H1 (cell line): Measurements from ENCODE around the gene CXCL10. TPM values are rescaled to one million over a fixed set of nuclear protein-coding genes. Genes with fewer than 3 reads are reported as not detected.

ENCODE experiments used
- CTCF ChIA-PET: fragments of 300-600 bp; sonication (Branson Sonifier 250); formaldehyde crosslinking; loops from one replicate; lab custom pipeline; 2021; ENCODE audit not compliant: partially characterized antibody; lab: Charles Lee
- POLR2A ChIA-PET: fragments of 300-600 bp; sonication (Branson Sonifier 250); formaldehyde crosslinking; loops from one replicate; lab custom pipeline; 2021; ENCODE audit warnings: inconsistent platforms; ENCODE audit not compliant: partially characterized antibody; lab: Charles Lee
- DNase-seq, 2 experiments: peaks; one replicate each; pipeline versions ENCODE4 v3.0.0 to v3.0.0-alpha.2; 2010 to 2022; ENCODE audit warnings: low spot score in 2 of 2, low read depth in 1 of 2, mixed read lengths in 1 of 2
- FAIRE-seq: peaks from 2 replicates; lab custom pipeline; 2011; peaks lifted over from hg19 to GRCh38; lab: Jason Lieb, UNC
- H2AFZ ChIP-seq: 2 replicates; pipeline ENCODE4 v1.8.1; 2012; ENCODE audit warnings: low read length, inconsistent platforms
- H2AK5ac ChIP-seq: 2 replicates; pipeline ENCODE4 v1.6.1; 2013; ENCODE audit warnings: low read depth, low read length
- H2BK120ac ChIP-seq: replicated peaks from 2 replicates; pipeline ENCODE3; 2013; ENCODE audit warnings: low read depth, low read length, inconsistent platforms
- H2BK12ac ChIP-seq: 2 replicates; pipeline ENCODE4 v1.6.1; 2013; ENCODE audit warnings: low read depth, low read length
- H2BK15ac ChIP-seq: 2 replicates; pipeline ENCODE4 v1.6.1; 2013; ENCODE audit warnings: low read length
- H2BK20ac ChIP-seq: 2 replicates; pipeline ENCODE4 v1.6.1; 2013; ENCODE audit warnings: low read length
- H2BK5ac ChIP-seq: 2 replicates; pipeline ENCODE4 v1.6.1; 2013; ENCODE audit warnings: low read depth, low read length
- H3K14ac ChIP-seq: 2 replicates; pipeline ENCODE4 v1.6.1; 2013; ENCODE audit warnings: inconsistent platforms; ENCODE audit not compliant: insufficient read length
- H3K18ac ChIP-seq: 2 replicates; pipeline ENCODE4 v1.6.1; 2013; ENCODE audit warnings: low read length; ENCODE audit errors: extremely low read depth
- H3K23ac ChIP-seq: 2 replicates; pipeline ENCODE4 v1.6.1; 2013; ENCODE audit warnings: inconsistent platforms; ENCODE audit not compliant: insufficient read length
- H3K23me2 ChIP-seq: 2 replicates; pipeline ENCODE4 v1.6.1; 2013; ENCODE audit warnings: low read depth, low read length
- H3K27ac ChIP-seq: 2 replicates; pipeline ENCODE4 v1.6.1; 2011; ENCODE audit warnings: low read depth, low read length, inconsistent platforms
- H3K27me3 ChIP-seq, 4 experiments: replicated peaks in 1 of 4; 1 replicate in 1 of 4; 2 replicates in 3 of 4; pipeline versions ENCODE4 v1.6.1 to v1.8.1; 2011 to 2013; ENCODE audit warnings: low read length in 3 of 4, mild to moderate bottlenecking in 3 of 4, inconsistent platforms in 2 of 4, mixed read lengths in 2 of 4, moderate library complexity in 1 of 4; ENCODE audit not compliant: control insufficient read depth in 3 of 4, insufficient read depth in 3 of 4; ENCODE audit errors: extremely low read depth in 1 of 4
- H3K36me3 ChIP-seq, 4 experiments: 2 replicates each; pipeline versions ENCODE4 v1.6.1 to v1.8.1; 2011 to 2013; ENCODE audit warnings: mild to moderate bottlenecking in 4 of 4, low read length in 3 of 4, moderate library complexity in 2 of 4, control low read depth in 1 of 4, inconsistent platforms in 1 of 4; ENCODE audit not compliant: insufficient read depth in 4 of 4, control insufficient read depth in 2 of 4
- H3K4ac ChIP-seq: replicated peaks from 2 replicates; pipeline ENCODE3; 2013; ENCODE audit warnings: low read length, low read depth, mixed read lengths, inconsistent platforms; ENCODE audit not compliant: insufficient read length
- H3K4me1 ChIP-seq, 4 experiments: replicated peaks in 1 of 4; 1 replicate in 1 of 4; 2 replicates in 3 of 4; pipeline versions ENCODE4 v1.6.1 to v1.8.1; 2011 to 2013; ENCODE audit warnings: low read length in 3 of 4, inconsistent platforms in 2 of 4, mixed read lengths in 1 of 4; ENCODE audit not compliant: insufficient read depth in 4 of 4, control insufficient read depth in 3 of 4
- H3K4me2 ChIP-seq, 2 experiments: 2 replicates each; pipeline versions ENCODE4 v1.6.1 to v1.8.1; 2011 to 2013; ENCODE audit warnings: low read depth in 2 of 2, low read length in 2 of 2, control low read depth in 1 of 2, inconsistent platforms in 1 of 2, mild to moderate bottlenecking in 1 of 2; ENCODE audit not compliant: insufficient read depth in 1 of 2
- H3K4me3 ChIP-seq, 4 experiments: fragments of 200-600, 300-600 bp in 1 of 4; sonication (generic), shearing (Covaris generic), sonication (Bioruptor Twin) in 1 of 4; 2 replicates each; pipeline versions ENCODE4 v1.5.1 to v1.8.1; 2011 to 2016; ENCODE audit warnings: low read length in 4 of 4, low read depth in 3 of 4, control low read depth in 2 of 4, inconsistent platforms in 2 of 4, mild to moderate bottlenecking in 2 of 4, mixed read lengths in 1 of 4, moderate library complexity in 1 of 4; ENCODE audit not compliant: insufficient read depth in 2 of 4; ENCODE audit errors: extremely low read depth in 1 of 4
- H3K56ac ChIP-seq: replicated peaks from 2 replicates; pipeline ENCODE3; 2013; ENCODE audit warnings: low read depth, mild to moderate bottlenecking, mixed read lengths, low read length, inconsistent platforms; ENCODE audit not compliant: insufficient read length
- H3K79me1 ChIP-seq: 2 replicates; pipeline ENCODE4 v1.6.1; 2013; ENCODE audit warnings: low read depth, low read length, control low read depth
- H3K79me2 ChIP-seq, 2 experiments: 2 replicates each; pipeline versions ENCODE4 v1.6.1 to v1.8.1; 2012 to 2013; ENCODE audit warnings: low read length in 2 of 2, mild to moderate bottlenecking in 2 of 2, inconsistent platforms in 1 of 2; ENCODE audit not compliant: insufficient read depth in 2 of 2, control insufficient read depth in 1 of 2
- H3K9ac ChIP-seq, 4 experiments: replicated peaks in 1 of 4; 1 replicate in 1 of 4; 2 replicates in 3 of 4; pipeline versions ENCODE4 v1.6.1 to v1.8.1; 2011 to 2013; ENCODE audit warnings: low read depth in 3 of 4, low read length in 3 of 4, control low read depth in 2 of 4, mild to moderate bottlenecking in 2 of 4, moderate library complexity in 2 of 4, inconsistent platforms in 1 of 4; ENCODE audit errors: extremely low read depth in 1 of 4
- H3K9me3 ChIP-seq, 2 experiments: 2 replicates each; pipeline versions ENCODE4 v1.6.1 to v1.8.1; 2012 to 2013; ENCODE audit warnings: mild to moderate bottlenecking in 2 of 2, moderate library complexity in 2 of 2, control low read depth in 1 of 2, inconsistent platforms in 1 of 2, low read depth in 1 of 2, low read length in 1 of 2, mixed read lengths in 1 of 2; ENCODE audit not compliant: insufficient read depth in 2 of 2
- H4K20me1 ChIP-seq, 2 experiments: replicated peaks in 1 of 2; 2 replicates each; pipeline versions ENCODE3 to v1.8.1; 2011 to 2013; ENCODE audit warnings: inconsistent platforms in 2 of 2, low read length in 2 of 2, mild to moderate bottlenecking in 1 of 2; ENCODE audit not compliant: insufficient read depth in 2 of 2, control insufficient read depth in 1 of 2
- H4K5ac ChIP-seq: 2 replicates; pipeline ENCODE4 v1.6.1; 2013; ENCODE audit warnings: low read length, low read depth, mixed read lengths, inconsistent platforms; ENCODE audit not compliant: insufficient read length
- H4K8ac ChIP-seq: 2 replicates; pipeline ENCODE4 v1.8.0; 2013; ENCODE audit warnings: mild to moderate bottlenecking, moderate library complexity, low read length, inconsistent platforms; ENCODE audit not compliant: insufficient read depth; ENCODE audit errors: extremely low read depth
- H4K91ac ChIP-seq: replicated peaks from 2 replicates; pipeline ENCODE3; 2013; ENCODE audit warnings: low read length, mixed read lengths, inconsistent platforms; ENCODE audit not compliant: insufficient read length
- BCL11A ChIP-seq, 2 experiments: IDR thresholded peaks; one replicate each; pipeline ENCODE4 v1.6.1; 2011; ENCODE audit warnings: low read depth in 2 of 2, low read length in 2 of 2, mild to moderate bottlenecking in 2 of 2
- CTBP2 ChIP-seq: IDR thresholded peaks from 2 replicates; pipeline ENCODE4 v1.7.0; 2011; ENCODE audit warnings: borderline replicate concordance, mild to moderate bottlenecking, moderate library complexity, mixed read lengths, low read length; ENCODE audit not compliant: insufficient read depth, insufficient read length
- NRF1 ChIP-seq: IDR thresholded peaks from 2 replicates; pipeline ENCODE4 v1.6.1; 2011; ENCODE audit warnings: mild to moderate bottlenecking, low read depth, low read length, improper control_type of control experiment
- PHF8 ChIP-seq: fragments of 200-600 bp; sonication (generic); conservative IDR thresholded peaks from 2 replicates; pipeline ENCODE4 v1.7.1; 2012; ENCODE audit warnings: low read depth, mild to moderate bottlenecking, inconsistent platforms, low read length, moderate library complexity
- POU5F1 ChIP-seq: IDR thresholded peaks from 2 replicates; pipeline ENCODE4 v1.6.1; 2011; ENCODE audit warnings: low read depth, mild to moderate bottlenecking, low read length, moderate library complexity
- RAD21 ChIP-seq, 2 experiments: IDR thresholded peaks in 1 of 2; conservative IDR thresholded peaks in 1 of 2; 2 replicates each; pipeline ENCODE4 v1.6.1; 2011; ENCODE audit warnings: low read depth in 2 of 2, low read length in 2 of 2, improper control_type of control experiment in 1 of 2, inconsistent platforms in 1 of 2, mild to moderate bottlenecking in 1 of 2, moderate library complexity in 1 of 2
- RFX5 ChIP-seq: IDR thresholded peaks from 2 replicates; pipeline ENCODE4 v1.6.1; 2011; ENCODE audit warnings: low read depth, low read length, improper control_type of control experiment, borderline replicate concordance
- SAP30 ChIP-seq: fragments of 300-600 bp; sonication (generic); IDR thresholded peaks from 2 replicates; pipeline ENCODE4 v1.7.1; 2012; ENCODE audit warnings: low read length, moderate library complexity, mild to moderate bottlenecking, inconsistent platforms; ENCODE audit not compliant: insufficient read depth, insufficient replicate concordance
- SIRT6 ChIP-seq: IDR thresholded peaks from one replicate; pipeline ENCODE4 v1.7.1; 2012; ENCODE audit warnings: low read length, inconsistent platforms
- SIX5 ChIP-seq: IDR thresholded peaks from 2 replicates; pipeline ENCODE4 v1.6.1; 2011; ENCODE audit warnings: mild to moderate bottlenecking, low read depth, low read length
- WGBS, 2 experiments: shearing (Covaris generic) in 1 of 2; methylation state at CpG; one replicate each; pipeline versions ENCODE4 v1.1.6 to v1.1.7; 2013 to 2015; ENCODE audit warnings: low lambda C conversion rate in 2 of 2, mixed read lengths in 2 of 2, inconsistent platforms in 1 of 2, low coverage in 1 of 2, missing lambda C conversion rate in 1 of 2; ENCODE audit not compliant: insufficient replicate concordance in 2 of 2, insufficient coverage in 1 of 2, insufficient read length in 1 of 2; ENCODE audit errors: extremely low coverage in 1 of 2, missing lambda C conversion rate in 1 of 2; 5-methylcytosine and 5-hydroxymethylcytosine counted together
- polyA plus RNA-seq, 7 experiments: library from polyadenylated mRNA; depleted of rRNA in 3 of 7; stranded (reverse) in 5 of 7; unstranded in 2 of 7; fragments of >200 nt in 5 of 7; fragments of 200-250 nt in 2 of 7; gene quantifications; 1 replicate in 5 of 7; 2 replicates in 1 of 7; 4 replicates in 1 of 7; pipeline versions ENCODE4 v1.2.1 to v1.2.3, GENCODE V29; 2011 to 2013; ENCODE audit warnings: missing spikeins in 2 of 7, mixed read lengths in 2 of 7
- total RNA-seq: library from RNA; stranded (reverse); fragmentation: NEBNext Ultra II Directional; extraction: Animal tissue kit (Norgen Biotek cat#: 25700); gene quantifications from 2 replicates; pipeline ENCODE4 v1.2.1, GENCODE V29; 2021

CXCL10 gene
- total and polyA plus RNA-seq, 2 of the 8 experiments (the other 6 are each of a cell fraction or from before 2014, with no cell fraction given): not detected

DNA sequence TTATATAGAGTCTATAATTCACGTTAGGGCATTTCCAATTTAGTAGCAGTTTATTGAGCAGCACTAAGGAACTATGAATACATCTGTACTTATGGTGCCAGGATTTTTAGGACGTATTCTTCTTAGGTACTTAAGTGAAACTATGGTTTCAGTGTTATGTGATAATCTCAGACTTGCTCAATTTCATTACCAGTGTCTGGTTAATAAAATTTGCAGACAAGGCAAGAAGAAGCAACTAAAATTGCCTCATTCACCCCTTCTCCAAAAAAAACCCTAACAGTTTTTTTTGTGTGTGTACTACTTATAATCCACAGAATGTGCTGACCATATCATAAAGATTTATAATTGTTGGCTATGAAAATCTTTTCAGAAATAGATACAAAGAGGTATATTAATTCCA, 6.0 kb upstream of the CXCL10 start:
- Histone ChIP-seq H3K4me2 (no peak overlapping the region), H3K23me2 (no peaks in the 10 kb centered on the region), H2BK20ac (no peak overlapping the region), H3K79me2 (no peaks in the 10 kb centered on the region), H3K23ac (no peak overlapping the region), H3K9ac (no peak overlapping the region), H2AK5ac (no peak overlapping the region), H3K4me3 (no peak overlapping the region), H2BK15ac (no peak overlapping the region), H3K14ac (no peak overlapping the region), H2BK12ac (no peak overlapping the region), H4K20me1 (no peaks in the 10 kb centered on the region), H4K5ac (no peak overlapping the region), H2BK120ac (no peak overlapping the region), H3K27ac (no peak overlapping the region), H3K4ac (no peak overlapping the region), H3K18ac (no peak overlapping the region), H3K9me3 (no peaks in the 10 kb centered on the region), H4K8ac (no peak overlapping the region), H3K27me3 (no peaks in the 10 kb centered on the region), H3K36me3 (no peaks in the 10 kb centered on the region), H2AFZ (no peak overlapping the region), H3K79me1 (no peaks in the 10 kb centered on the region), H2BK5ac (no peak overlapping the region), H4K91ac (no peak overlapping the region), H3K4me1 (no peaks in the 10 kb centered on the region), H3K56ac (no peak overlapping the region)
- ChIA-PET CTCF (no interaction called here), POLR2A (no interaction called here)
- TF ChIP-seq SIX5 (no peak), RFX5 (no peak), POU5F1 (no peak), PHF8 (no peak), RAD21 (IDR thresholded peaks at IDR 0.05 in 1 of 2, conservative IDR thresholded peaks at IDR 0.05 in 1 of 2; ENCODE audit: low read depth in 2 of 2, low read length in 2 of 2) (no peak), SAP30 (no peak), NRF1 (no peak), SIRT6 (no peak), CTBP2 (no peak), BCL11A (IDR thresholded peaks at IDR 0.05; ENCODE audit: low read depth in 2 of 2, low read length in 2 of 2) (no peak)
- FAIRE-seq (no peak), DNase-seq (no peak)
- 85% methylated on average over 2 of the region's 2 CpGs; no CpG with 5 or more reads in 1 of the 2 experiments for WGBS, 2 experiments
